ENCODE data around the gene CUL1. TPM values are rescaled to one million over a fixed set of nuclear protein-coding genes. Genes with fewer than 3 reads are reported as not detected.

The CUL1 gene
- total and polyA plus RNA-seq, 7 donors = 24.0 to 72.8 (median 53.9) TPM

DNA sequence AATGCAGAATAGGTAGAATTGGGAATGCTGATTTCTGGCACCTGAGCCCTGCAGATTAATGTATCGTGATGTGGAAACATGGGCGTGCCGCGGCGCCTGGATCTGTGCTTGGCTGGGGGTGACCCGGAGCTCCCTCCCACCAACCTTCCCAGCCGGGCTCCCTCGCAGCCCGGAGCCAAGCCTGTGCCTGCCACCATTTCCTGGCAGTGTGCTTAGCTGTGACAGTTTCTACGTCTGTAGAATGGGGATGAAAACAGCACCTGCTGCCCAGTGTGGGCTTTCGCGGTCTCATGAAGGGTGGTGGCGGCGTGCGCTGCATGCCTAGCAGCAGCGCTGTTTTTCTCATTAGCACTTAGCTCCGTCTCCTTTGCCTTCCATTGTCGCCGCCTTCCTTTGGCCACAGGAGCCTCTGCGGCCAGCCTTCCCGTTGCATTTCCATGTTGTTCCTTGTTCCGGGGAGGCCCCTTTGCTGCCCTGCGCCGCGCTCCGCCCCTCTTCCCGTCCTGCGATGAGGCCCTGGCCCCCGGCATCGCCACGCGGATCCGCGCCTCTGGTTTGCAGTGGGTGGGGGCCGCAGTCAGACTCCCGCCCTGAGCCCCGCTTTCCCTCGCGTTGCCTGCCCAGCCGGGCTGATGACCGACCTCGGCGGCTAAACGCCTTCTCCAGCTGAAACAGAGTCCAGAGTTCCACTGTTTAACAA is 84.2 kb downstream of the CUL1 start:
- H3K27me3 ChIP-seq = no peaks in the 10 kb centered on the region
- no peak overlapping the region for H3K4me3 ChIP-seq
- H3K9me3 ChIP-seq = no peaks in the 10 kb centered on the region
- no peak overlapping the region for H3K27ac ChIP-seq
- H3K4me1 ChIP-seq = no peaks in the 10 kb centered on the region
- peaks cover 15 to 92% (median 28%) of the 10 kb centered on the region in 4 donors for H3K36me3 ChIP-seq
- TF ChIP-seq POLR2AphosphoS5 (IDR thresholded peaks at IDR 0.05) = no peak
- TF ChIP-seq, protein P1, sequence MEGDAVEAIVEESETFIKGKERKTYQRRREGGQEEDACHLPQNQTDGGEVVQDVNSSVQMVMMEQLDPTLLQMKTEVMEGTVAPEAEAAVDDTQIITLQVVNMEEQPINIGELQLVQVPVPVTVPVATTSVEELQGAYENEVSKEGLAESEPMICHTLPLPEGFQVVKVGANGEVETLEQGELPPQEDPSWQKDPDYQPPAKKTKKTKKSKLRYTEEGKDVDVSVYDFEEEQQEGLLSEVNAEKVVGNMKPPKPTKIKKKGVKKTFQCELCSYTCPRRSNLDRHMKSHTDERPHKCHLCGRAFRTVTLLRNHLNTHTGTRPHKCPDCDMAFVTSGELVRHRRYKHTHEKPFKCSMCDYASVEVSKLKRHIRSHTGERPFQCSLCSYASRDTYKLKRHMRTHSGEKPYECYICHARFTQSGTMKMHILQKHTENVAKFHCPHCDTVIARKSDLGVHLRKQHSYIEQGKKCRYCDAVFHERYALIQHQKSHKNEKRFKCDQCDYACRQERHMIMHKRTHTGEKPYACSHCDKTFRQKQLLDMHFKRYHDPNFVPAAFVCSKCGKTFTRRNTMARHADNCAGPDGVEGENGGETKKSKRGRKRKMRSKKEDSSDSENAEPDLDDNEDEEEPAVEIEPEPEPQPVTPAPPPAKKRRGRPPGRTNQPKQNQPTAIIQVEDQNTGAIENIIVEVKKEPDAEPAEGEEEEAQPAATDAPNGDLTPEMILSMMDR (IDR thresholded peaks at IDR 0.05) = no peak
- TF ChIP-seq POLR2A (IDR thresholded peaks at IDR 0.05) = no peak
- no peak for TF ChIP-seq EP300 (IDR thresholded peaks at IDR 0.05)
- intact Hi-C loops (cut with DNase I) = no loop called here
- WGBS, 2 donors = 83 to 84% methylated on average over 44 of the region's 44 CpGs
- DNase-seq = no peak

DNA sequence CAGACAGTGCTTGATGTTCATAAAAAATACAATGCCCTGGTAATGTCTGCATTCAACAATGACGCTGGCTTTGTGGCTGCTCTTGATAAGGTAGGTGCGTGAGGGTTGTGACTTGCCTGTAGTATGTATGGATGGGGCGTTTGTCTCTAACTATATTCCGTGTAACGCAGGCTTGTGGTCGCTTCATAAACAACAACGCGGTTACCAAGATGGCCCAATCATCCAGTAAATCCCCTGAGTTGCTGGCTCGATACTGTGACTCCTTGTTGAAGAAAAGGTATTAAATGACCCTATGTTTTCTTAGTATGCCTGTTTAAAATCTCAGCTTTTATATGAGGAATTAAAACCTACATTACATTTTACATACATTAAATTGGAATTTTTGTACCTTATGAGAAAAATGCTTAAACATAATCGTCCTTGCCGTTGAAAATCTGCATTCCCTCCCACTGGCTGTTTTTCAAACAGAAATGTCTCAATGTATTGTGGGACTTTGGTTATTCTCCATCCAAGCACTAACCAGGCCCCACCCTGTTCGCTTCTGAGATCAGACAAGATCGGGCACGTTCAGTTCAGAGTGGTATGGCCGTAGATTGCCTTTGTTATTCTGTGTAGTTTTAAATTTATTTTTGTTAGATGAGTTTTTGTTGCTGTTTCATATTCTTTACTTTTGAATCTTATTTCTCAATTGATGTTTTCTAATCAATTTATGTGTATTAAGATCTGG is 85.3 kb downstream of the CUL1 start:
- no peaks in the 10 kb centered on the region for H3K27me3 ChIP-seq
- H3K27ac ChIP-seq = no peak overlapping the region
- 93 to 96% methylated on average over 15 of the region's 15 CpGs for WGBS, 2 donors
- peaks cover 26 to 95% (median 36%) of the 10 kb centered on the region in 4 donors for H3K36me3 ChIP-seq
- H3K4me1 ChIP-seq = no peaks in the 10 kb centered on the region
- no peak overlapping the region for H3K4me3 ChIP-seq
- intact Hi-C loops (cut with DNase I) = no loop called here
- DNase-seq = no peak
- no peak for TF ChIP-seq POLR2AphosphoS5 (IDR thresholded peaks at IDR 0.05)
- no peak for TF ChIP-seq EP300 (IDR thresholded peaks at IDR 0.05)
- no peak for TF ChIP-seq POLR2A (IDR thresholded peaks at IDR 0.05)
- TF ChIP-seq, protein P1 (IDR thresholded peaks at IDR 0.05) = no peak
- no peaks in the 10 kb centered on the region for H3K9me3 ChIP-seq

DNA sequence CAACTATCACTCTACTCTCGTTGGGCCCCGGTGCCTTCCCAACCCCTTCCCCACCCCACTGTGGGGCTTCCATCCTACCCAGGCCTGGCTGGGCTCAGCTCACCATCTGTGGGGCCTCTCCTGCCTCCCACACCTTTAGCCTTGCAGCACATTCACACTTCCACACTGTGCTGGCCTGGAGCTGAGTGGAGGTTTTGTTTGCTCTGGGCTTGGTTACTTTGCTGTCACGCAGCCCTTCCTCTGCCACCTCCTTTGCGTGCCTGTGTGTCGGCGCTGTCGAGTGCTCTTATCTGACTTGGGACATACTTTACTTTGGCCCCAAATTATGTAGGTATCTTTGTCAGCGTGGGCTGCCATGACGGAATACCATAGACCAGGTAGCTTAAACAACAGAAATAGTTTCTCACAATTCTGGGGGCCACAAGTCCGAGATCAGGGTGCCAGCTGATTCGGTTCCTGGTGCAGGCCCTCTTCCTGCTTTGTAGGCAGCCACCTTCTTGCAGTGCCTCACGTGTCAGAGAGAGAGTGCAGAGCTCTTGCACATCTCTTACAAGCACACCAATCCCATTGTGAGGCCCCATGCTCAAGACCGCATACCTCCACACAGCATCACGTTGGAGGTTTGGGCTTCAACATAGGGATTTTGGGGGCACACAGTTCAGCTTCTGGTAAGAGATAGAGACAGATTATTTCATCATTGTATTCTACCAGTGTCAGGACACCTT is 89.0 kb downstream of the CUL1 start:
- peaks cover 45 to 100% (median 62%) of the 10 kb centered on the region in 4 donors for H3K36me3 ChIP-seq
- intact Hi-C loops (cut with DNase I) = no loop called here
- 95% methylated on average over 14 of the region's 14 CpGs for WGBS, 2 donors

DNA sequence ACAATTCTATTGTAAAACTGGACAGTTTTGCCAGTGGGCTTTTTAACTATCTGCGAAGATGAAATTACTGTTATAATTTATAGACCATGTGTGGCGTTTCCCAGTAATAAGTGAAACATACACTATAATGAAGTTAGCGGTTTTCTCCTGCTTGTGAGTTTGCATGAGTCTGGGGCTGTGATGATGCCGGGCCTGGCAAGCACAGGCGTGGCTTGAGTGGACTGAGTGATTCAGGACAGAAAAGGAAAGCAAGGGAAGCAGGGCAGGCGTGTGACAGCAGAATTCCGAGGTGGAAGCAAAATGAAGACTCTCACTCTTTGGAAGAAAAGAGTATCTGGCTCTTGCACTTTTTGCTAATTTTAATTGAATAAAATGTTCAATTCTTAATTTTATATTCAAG is 90.5 kb downstream of the CUL1 start:
- no peak for DNase-seq
- intact Hi-C loops (cut with DNase I) = no loop called here
- Histone ChIP-seq H3K27ac (no peak overlapping the region), H3K27me3 (no peaks in the 10 kb centered on the region), H3K4me3 (no peak overlapping the region), H3K36me3 (peaks cover 51 to 100% (median 66%) of the 10 kb centered on the region in 4 donors), H3K9me3 (no peaks in the 10 kb centered on the region), H3K4me1 (no peaks in the 10 kb centered on the region)
- 93 to 94% methylated on average over 7 of the region's 7 CpGs for WGBS, 2 donors
- no peak for TF ChIP-seq POLR2A (IDR thresholded peaks at IDR 0.05)
- TF ChIP-seq EP300 (IDR thresholded peaks at IDR 0.05) = no peak
- TF ChIP-seq POLR2AphosphoS5 (IDR thresholded peaks at IDR 0.05) = no peak
- TF ChIP-seq, protein P1 (IDR thresholded peaks at IDR 0.05) = no peak

More for the DNA sequence above, 89.0 kb downstream of the CUL1 start:
- Histone ChIP-seq H3K27ac (no peak overlapping the region), H3K27me3 (no peaks in the 10 kb centered on the region), H3K4me3 (no peak overlapping the region), H3K9me3 (no peaks in the 10 kb centered on the region), H3K4me1 (no peaks in the 10 kb centered on the region)
- DNase-seq = no peak
- no peak for TF ChIP-seq POLR2AphosphoS5 (IDR thresholded peaks at IDR 0.05)
- TF ChIP-seq, protein P1 (IDR thresholded peaks at IDR 0.05) = no peak

All from sigmoid colon (tissue), 7 donors.